Stimulated activated CD4-positive, alpha-beta T cell treated with anti-CD3 and anti-CD28 coated beads, Interleukin-4, amount 100 ng/mL, for 1 hour (primary cell): ENCODE results near the gene ESAM.

Experiments used
- DNase-seq: peaks from one replicate; pipeline ENCODE4 v3.0.0-alpha.2; 2020

The ESAM gene

DNA sequence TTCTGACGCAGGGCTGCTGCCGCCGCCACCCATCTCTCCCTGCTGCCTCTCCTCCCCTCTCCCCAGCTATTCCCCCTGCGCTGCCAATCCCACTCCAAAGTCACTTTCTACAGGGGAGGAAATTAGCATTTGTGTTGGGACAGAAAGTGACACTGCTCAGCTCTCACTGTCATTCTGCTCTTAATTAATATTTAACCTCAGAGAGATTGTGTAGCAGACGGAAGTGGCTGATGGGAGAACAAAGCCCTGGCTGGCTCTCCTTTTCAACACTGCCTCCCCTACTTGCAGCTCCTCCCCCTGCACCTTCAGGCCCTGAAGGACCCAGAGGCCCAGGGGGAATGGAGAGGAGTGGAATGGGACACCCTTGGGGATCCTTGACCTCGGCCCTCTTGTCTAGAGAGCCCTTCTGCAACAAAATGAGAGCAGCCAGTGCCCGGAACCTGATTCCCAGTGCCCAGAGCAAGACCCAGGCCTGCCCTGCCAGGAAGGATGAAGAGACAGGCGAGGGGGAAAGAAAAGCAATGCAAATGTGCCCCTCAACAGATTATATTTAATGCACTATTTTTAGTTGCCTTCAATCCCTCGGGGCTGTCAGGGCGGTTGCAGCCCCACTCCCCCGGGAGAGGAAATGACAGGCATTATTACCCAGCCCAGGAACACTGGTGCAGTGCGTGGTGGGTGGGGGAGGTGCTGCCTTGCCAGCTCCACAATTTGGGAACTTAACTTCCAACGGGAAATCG, 36.9 kb downstream of the ESAM start:
- DNase-seq: no peak

DNA sequence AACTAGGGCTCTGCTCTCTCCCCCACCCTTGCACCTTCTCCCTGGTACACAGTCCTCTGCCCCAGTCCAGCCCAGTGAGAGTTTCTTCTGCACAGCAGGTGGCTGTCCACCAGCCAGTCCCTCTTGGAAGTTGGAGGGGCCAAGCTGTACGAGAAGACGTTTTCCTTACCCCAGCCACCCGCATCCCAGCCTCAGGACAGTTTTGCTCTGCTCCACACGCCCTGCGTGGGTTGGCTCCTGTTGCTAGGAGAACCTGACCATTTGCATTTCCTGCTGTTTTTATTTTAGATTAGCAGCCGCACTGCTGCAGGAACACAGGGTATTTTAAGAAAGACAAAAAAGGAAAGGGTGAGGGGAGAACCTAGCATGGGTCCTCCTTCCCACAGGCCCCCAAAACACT, 39.9 kb downstream of the ESAM start:
- no peak for DNase-seq

DNA sequence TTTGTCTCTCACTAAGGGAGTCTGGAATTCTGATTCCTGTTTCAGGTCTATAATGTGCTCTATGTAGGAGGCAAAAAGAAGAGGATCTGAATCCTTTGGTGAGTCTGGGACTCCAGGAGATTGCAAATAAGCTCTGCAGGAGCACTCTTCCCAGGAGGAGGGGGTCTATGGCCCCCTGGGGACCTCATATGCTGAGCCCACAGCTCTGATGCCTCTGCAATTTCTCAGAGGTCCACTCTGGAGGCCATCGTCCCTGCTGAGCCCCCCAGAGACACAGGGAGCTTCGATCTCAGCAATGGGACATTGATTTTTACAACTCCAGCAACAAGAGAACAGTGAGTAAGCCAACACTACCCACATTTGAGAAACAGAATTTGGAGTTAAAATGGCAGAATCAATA, 42.6 kb downstream of the ESAM start:
- no peak for DNase-seq

DNA sequence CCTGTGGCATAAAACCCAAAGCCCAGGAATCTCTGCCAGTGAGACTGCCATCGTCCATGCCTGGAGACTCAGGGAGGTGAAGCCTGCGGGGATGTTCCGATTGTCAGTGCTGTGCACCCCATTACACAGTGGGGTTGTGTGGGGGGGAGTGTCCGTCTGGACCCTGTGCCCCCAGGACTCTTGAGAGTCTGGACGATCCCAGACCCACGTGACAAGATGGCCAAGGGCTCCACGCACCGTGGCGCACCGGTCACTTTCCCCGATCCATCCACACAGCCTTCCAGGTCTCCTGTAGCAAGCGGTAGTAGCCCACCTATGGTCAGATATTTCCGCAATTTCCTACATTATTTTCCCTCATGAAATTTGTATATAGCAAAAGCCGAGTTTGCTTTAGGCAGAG, 43.3 kb downstream of the ESAM start:
- no peak for DNase-seq

DNA sequence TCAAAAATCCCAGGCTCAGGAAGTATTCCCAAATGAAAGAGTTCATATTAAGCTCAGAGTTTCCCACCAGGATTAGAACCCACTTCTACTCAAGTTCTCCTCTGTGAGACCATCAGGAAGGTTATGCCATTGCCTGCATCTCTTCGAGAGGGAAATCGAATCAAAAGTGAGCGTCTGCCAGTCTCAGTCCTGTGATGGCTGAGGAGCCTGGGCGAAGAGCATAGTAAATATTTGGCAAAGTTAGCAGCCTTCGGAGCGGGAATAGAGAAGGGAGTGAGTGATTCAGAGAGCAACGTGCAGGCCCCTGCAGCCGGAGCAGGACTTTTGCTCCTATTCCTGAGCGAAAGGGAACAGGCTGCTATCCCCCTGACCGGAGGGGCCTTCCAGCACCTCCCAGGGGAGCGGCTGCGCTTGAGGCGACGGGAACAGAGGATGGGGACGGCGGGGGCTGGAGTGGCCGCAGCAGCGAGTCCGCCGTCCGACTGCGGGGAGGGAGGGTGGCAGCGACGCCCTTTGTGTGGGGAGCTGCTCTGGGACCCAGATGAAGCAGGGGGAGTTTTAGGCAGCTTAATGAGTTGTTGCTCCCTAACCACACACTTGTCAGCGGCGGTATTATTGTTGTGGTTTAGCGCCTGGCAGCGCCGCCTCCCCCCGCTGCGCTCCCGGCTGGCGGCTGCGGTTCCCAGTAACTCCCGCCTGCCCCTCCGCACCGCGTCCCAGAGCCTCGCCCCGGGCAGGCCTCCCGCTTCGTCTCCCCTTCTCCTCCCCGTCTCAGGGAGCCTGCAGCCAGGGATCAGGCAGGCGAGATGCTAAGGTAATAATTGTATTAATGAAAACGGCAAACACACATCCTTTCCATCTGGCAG, 44.1 kb downstream of the ESAM start:
- no peak for DNase-seq

DNA sequence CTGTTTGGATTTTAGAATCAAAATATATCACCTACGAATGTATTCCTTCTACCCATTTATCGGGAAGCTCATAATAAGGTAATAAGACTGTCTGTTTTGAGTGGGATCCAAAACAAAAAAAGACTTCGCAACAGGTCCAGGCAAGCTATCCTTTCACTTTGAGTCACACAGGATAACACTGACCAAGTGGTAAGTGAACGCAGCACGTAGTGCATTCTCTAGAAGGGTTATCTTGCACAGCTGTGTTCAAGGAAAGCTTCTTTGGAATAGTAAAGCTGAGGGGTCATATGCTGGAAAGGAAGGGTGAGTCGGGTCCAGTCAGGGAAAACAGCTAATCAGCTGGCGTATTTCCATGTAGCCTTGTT, 44.7 kb downstream of the ESAM start:
- DNase-seq: no peak

DNA sequence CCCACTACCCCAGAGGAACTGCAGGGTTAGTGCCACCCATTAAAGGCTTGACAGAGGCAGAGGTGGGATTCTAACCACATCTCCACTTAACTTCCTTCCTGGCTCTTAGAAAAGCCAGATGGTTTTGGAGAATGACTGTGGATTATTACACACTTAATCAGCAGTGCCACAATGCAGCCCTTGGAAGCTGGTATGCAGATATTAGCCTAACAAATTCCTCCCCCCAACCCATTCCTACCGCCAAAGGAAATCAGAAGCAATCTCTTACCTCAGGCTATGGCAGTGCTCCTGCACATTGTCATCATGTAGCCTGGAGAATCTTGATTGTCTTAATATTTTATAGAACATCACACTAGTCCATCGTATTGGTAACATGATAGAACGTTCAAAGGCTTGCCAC, 45.5 kb downstream of the ESAM start:
- DNase-seq: no peak

DNA sequence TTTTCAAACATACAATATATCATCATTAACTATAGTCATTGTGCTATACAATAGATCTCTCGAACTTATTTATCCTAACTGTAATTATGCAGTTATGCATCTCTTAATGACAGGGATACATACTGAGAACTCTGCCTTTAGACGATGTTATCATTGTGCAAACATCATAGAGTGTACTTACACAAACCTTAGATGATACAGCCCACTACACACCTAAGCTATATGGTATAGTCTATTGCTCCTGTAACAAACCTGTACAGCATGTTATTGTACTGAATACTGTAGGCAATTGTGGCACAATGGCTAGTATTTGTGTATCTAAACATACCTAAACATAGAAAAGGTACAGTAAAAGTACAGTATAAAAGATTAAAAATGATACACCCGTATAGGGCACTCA, 49.7 kb downstream of the ESAM start:
- DNase-seq: no peak

DNA sequence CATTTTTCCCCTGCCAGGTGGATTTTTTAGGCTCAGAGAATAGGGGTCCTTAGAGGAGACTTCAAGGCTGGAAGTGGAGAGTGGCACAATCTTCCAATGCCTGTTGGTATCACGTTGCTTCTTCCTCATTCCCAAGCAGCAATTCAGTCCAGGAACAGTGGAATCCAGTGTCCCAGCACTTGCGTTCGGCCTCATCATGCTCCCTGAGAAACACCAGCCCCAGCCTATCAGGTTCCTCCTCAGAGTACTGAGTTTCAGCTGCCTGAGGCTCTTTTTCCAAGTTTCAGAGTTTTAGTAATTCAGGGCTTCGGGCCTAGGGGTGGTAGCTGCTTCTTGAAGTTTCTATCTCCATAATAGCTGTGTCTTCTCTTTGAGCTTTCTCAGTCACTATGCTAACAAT, 54.3 kb downstream of the ESAM start:
- no peak for DNase-seq
